B cell (primary cell): Measurements from ENCODE around the gene CACNA1G. TPM values are rescaled to one million over a fixed set of nuclear protein-coding genes. Genes with fewer than 3 reads are reported as not detected.

Experiments
- ATAC-seq: fragments of 200-7000 bp; cut with Tn5 transposase; one replicate; pipeline ENCODE4 v1.10.0; 2021; ENCODE audit warnings: low read depth, mild to moderate bottlenecking, moderate number of reproducible peaks, moderate library complexity
- CTCF ChIA-PET: fragments of 350-600 bp; sonication (Branson Sonifier 250); formaldehyde crosslinking; loops from one replicate; lab custom pipeline; 2021; ENCODE audit warnings: antibody characterized with exemption, inconsistent platforms; lab: Charles Lee
- POLR2A ChIA-PET: fragments of 350-600 bp; sonication (Branson Sonifier 250); formaldehyde crosslinking; loops from one replicate; lab custom pipeline; 2021; ENCODE audit warnings: antibody characterized with exemption; lab: Charles Lee
- DNase-seq: peaks from one replicate; pipeline ENCODE4 v3.0.0; 2013
- H2AFZ ChIP-seq: 2 replicates; pipeline ENCODE4 v1.6.1; 2012; ENCODE audit warnings: mild to moderate bottlenecking, low read depth, low read length; ENCODE audit not compliant: insufficient read depth, poor library complexity, severe bottlenecking
- H3K27ac ChIP-seq, 2 donors: 1 replicate in 1 of 2; 2 replicates in 1 of 2; pipeline ENCODE4 v1.5.1; 2012 to 2013; ENCODE audit warnings: low read length in 2 of 2, mild to moderate bottlenecking in 2 of 2, moderate library complexity in 1 of 2
- H3K27me3 ChIP-seq, 4 experiments: fragments of 200-600 bp in 1 of 4; sonication (generic) in 1 of 4; replicated peaks in 1 of 4; 1 replicate in 2 of 4; 2 replicates in 2 of 4; pipeline versions ENCODE4 v1.6.1 to v1.7.0; 2013 to 2016; ENCODE audit warnings: low read length in 3 of 4, mild to moderate bottlenecking in 2 of 4, mixed read lengths in 1 of 4, moderate library complexity in 1 of 4; ENCODE audit not compliant: insufficient read depth in 4 of 4, control insufficient read depth in 3 of 4; ENCODE audit errors: control extremely low read depth in 1 of 4
- H3K36me3 ChIP-seq, 2 experiments: replicated peaks in 1 of 2; 1 replicate in 1 of 2; 2 replicates in 1 of 2; pipeline versions ENCODE4 v1.6.1 to v1.7.1; 2013; ENCODE audit warnings: low read length in 1 of 2; ENCODE audit not compliant: insufficient read depth in 2 of 2, control insufficient read depth in 1 of 2; ENCODE audit errors: control extremely low read depth in 1 of 2, extremely low read depth in 1 of 2
- H3K4me1 ChIP-seq, 2 donors: fragments of 200-600 bp in 1 of 2; sonication (generic) in 1 of 2; 1 replicate in 1 of 2; 2 replicates in 1 of 2; pipeline versions ENCODE4 v1.5.1 to v1.6.1; 2013 to 2017; ENCODE audit warnings: low read length in 2 of 2; ENCODE audit not compliant: control insufficient read depth in 2 of 2, insufficient read depth in 2 of 2
- H3K4me2 ChIP-seq: replicated peaks from 2 replicates; pipeline ENCODE3; 2012; ENCODE audit warnings: mild to moderate bottlenecking, low read depth, low read length; ENCODE audit not compliant: poor library complexity, severe bottlenecking
- H3K4me3 ChIP-seq, 5 experiments: fragments of 200-600 bp in 1 of 5; sonication (generic) in 1 of 5; 1 replicate in 3 of 5; 2 replicates in 2 of 5; pipeline versions ENCODE4 v1.5.1 to v1.7.0; 2011 to 2016; ENCODE audit warnings: low read length in 4 of 5, mild to moderate bottlenecking in 4 of 5, low read depth in 2 of 5, control low read depth in 1 of 5, moderate library complexity in 1 of 5; ENCODE audit not compliant: insufficient read depth in 1 of 5; ENCODE audit errors: control extremely low read depth in 1 of 5, extremely low read depth in 1 of 5
- H3K79me2 ChIP-seq: fragments of 200-600 bp; sonication (generic); one replicate; pipeline ENCODE4 v1.6.0; 2016; ENCODE audit warnings: low read length; ENCODE audit not compliant: control insufficient read depth, insufficient read depth
- H3K9ac ChIP-seq: fragments of 200-600 bp; sonication (generic); 2 replicates; pipeline ENCODE4 v1.6.1; 2017; ENCODE audit warnings: mild to moderate bottlenecking, low read length, moderate library complexity
- H3K9me3 ChIP-seq, 3 donors: one replicate each; pipeline versions ENCODE4 v1.6.1 to v1.7.1; 2013; ENCODE audit warnings: low read length in 2 of 3; ENCODE audit not compliant: control insufficient read depth in 2 of 3, insufficient read depth in 1 of 3; ENCODE audit errors: control extremely low read depth in 1 of 3
- H4K20me1 ChIP-seq: 2 replicates; pipeline ENCODE4 v1.6.0; 2012; ENCODE audit warnings: mild to moderate bottlenecking, low read length; ENCODE audit not compliant: insufficient read depth, control insufficient read depth, poor library complexity, severe bottlenecking
- H3K27ac Mint-ChIP-seq: one replicate; pipeline ENCODE4 v1.8.0; 2021; ENCODE audit warnings: mixed read lengths
- H3K27me3 Mint-ChIP-seq: one replicate; pipeline ENCODE4 v1.8.0; 2021; ENCODE audit warnings: mixed read lengths
- H3K4me1 Mint-ChIP-seq: one replicate; pipeline ENCODE4 v1.8.0; 2021; ENCODE audit warnings: mixed read lengths
- H3K4me3 Mint-ChIP-seq: one replicate; pipeline ENCODE4 v1.8.0; 2021; ENCODE audit warnings: mixed read lengths
- H3K9me3 Mint-ChIP-seq: one replicate; pipeline ENCODE4 v1.8.0; 2022; ENCODE audit warnings: mixed read lengths; ENCODE audit not compliant: insufficient read depth
- CTCF ChIP-seq: fragments of 200-600 bp; IDR thresholded peaks from one replicate; pipeline ENCODE4 v1.8.0; 2022; ENCODE audit warnings: antibody characterized with exemption, mild to moderate bottlenecking
- EZH2 ChIP-seq: IDR thresholded peaks from 2 replicates; pipeline ENCODE4 v1.6.1; 2012; ENCODE audit warnings: borderline replicate concordance, low read depth, mild to moderate bottlenecking, moderate library complexity, low read length; ENCODE audit not compliant: insufficient read depth, poor library complexity, severe bottlenecking
- WGBS: methylation state at CpG from one replicate; pipeline ENCODE4 v1.1.5; 2013; ENCODE audit warnings: missing lambda C conversion rate; ENCODE audit not compliant: insufficient coverage; 5-methylcytosine and 5-hydroxymethylcytosine counted together
- intact Hi-C: fragments of 100-400 bp; cut with micrococcal nuclease; formaldehyde crosslinking; loops from one replicate; pipeline ENCODE4 v1.10.0; 2022
- polyA plus RNA-seq: library from polyadenylated mRNA; depleted of rRNA; stranded (reverse); fragments of >200 nt; gene quantifications from 2 replicates; pipeline ENCODE4 v1.2.3, GENCODE V29; 2012
- total RNA-seq, 2 donors: library from RNA; stranded (reverse); fragments of 120-200 nt in 1 of 2; gene quantifications; 1 replicate in 1 of 2; 2 replicates in 1 of 2; pipeline versions ENCODE4 v1.2.3 to v1.2.4, GENCODE V29; 2013 to 2022

The CACNA1G gene
- total and polyA plus RNA-seq, 2 donors (not counting 1 experiment from before 2014, with no cell fraction given), result 0.12 TPM; not detected in 1

- H3K9me3 ChIP-seq, result peaks cover 0 to 3% (median 0%) of the 10 kb centered on the region in 3 donors
- intact Hi-C loops, result no loop called here
- TF ChIP-seq CTCF (no peak), EZH2 (no peak)
- DNase-seq (no peak), ATAC-seq (no peak)
- no peaks in the 10 kb centered on the region for H3K4me1 Mint-ChIP-seq
- CTCF ChIA-PET, result no interaction called here
- no peaks in the 10 kb centered on the region for H3K36me3 ChIP-seq
- no peak overlapping the region for H2AFZ ChIP-seq
- no peak overlapping the region for H3K4me3 ChIP-seq
- no peak overlapping the region for H3K27ac Mint-ChIP-seq
- H4K20me1 ChIP-seq, result no peaks in the 10 kb centered on the region
- H3K9me3 Mint-ChIP-seq, result no peaks in the 10 kb centered on the region
- WGBS, result 76% methylated on average over 8 of the region's 8 CpGs
- H3K9ac ChIP-seq, result no peak overlapping the region
- H3K4me1 ChIP-seq, result no peaks in the 10 kb centered on the region
- no peak overlapping the region for H3K4me3 Mint-ChIP-seq
- peaks cover 26% of the 10 kb centered on the region for H3K27me3 Mint-ChIP-seq
- no peaks in the 10 kb centered on the region for H3K79me2 ChIP-seq
- H3K27me3 ChIP-seq, result peaks cover 0 to 5% (median 1%) of the 10 kb centered on the region in 4 experiments
- POLR2A ChIA-PET, result no interaction called here
- H3K27ac ChIP-seq, result no peak overlapping the region
- no peak overlapping the region for H3K4me2 ChIP-seq
Observed at GRCh38 chr17:50585891-50586290, 25.4 kb downstream of the CACNA1G start.

GRCh38 chr17:50586421-50587247, 26.1 kb downstream of the CACNA1G start:
- no peaks in the 10 kb centered on the region for H3K4me1 Mint-ChIP-seq
- H3K4me3 ChIP-seq, result no peak overlapping the region
- H3K36me3 ChIP-seq, result no peaks in the 10 kb centered on the region
- ChIA-PET POLR2A (no interaction called here), CTCF (no interaction called here)
- DNase-seq (no peak), ATAC-seq (no peak)
- no peaks in the 10 kb centered on the region for H3K9me3 Mint-ChIP-seq
- H4K20me1 ChIP-seq, result no peaks in the 10 kb centered on the region
- H3K4me2 ChIP-seq, result no peak overlapping the region
- H3K4me3 Mint-ChIP-seq, result no peak overlapping the region
- no peak overlapping the region for H3K27ac Mint-ChIP-seq
- peaks cover 24% of the 10 kb centered on the region for H3K27me3 Mint-ChIP-seq
- H3K9ac ChIP-seq, result no peak overlapping the region
- no peak overlapping the region for H2AFZ ChIP-seq
- H3K27me3 ChIP-seq, result peaks cover 0 to 3% (median 0%) of the 10 kb centered on the region in 4 experiments
- no peaks in the 10 kb centered on the region for H3K4me1 ChIP-seq
- 92% methylated on average over 9 of the region's 9 CpGs for WGBS
- peaks cover 0 to 3% (median 0%) of the 10 kb centered on the region in 3 donors for H3K9me3 ChIP-seq
- H3K79me2 ChIP-seq, result no peaks in the 10 kb centered on the region
- intact Hi-C loops, result no loop called here
- H3K27ac ChIP-seq, result no peak overlapping the region
- no peak for TF ChIP-seq CTCF
- no peak for TF ChIP-seq EZH2
